HG03571 (cell line): ENCODE results near the gene KIF2C.
"Not testable (repeated sequence)": the region's sequence is repeated elsewhere in the genome, so short reads cannot be mapped to it uniquely, and the experiment has no call there.

Experiments used
- ATAC-seq: cut with Tn5 transposase; IDR thresholded peaks from one replicate; pipeline ENCODE4 v1.9.1; 2021; ENCODE audit not compliant: unreplicated experiment

KIF2C gene

DNA sequence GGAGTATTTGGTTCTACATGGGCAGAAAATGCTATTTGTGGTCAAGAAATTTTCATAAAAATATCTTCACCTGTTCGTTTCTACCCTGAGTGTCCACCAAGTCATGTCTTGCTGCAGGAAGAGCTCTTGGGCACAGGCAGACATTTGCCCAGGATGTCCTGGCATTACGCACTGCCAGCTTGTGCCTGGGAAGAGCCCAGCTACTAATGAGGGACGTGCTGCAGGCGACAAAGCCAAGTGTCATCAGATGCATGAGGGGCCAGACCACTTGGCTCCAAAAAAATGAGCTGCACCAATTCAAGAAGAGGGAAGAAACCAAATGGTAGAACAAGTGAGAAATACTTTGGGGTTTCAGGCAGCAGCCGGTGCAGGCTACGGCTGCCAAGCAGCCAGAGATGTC, 21.5 kb upstream of the KIF2C start:
- no peak for ATAC-seq

DNA sequence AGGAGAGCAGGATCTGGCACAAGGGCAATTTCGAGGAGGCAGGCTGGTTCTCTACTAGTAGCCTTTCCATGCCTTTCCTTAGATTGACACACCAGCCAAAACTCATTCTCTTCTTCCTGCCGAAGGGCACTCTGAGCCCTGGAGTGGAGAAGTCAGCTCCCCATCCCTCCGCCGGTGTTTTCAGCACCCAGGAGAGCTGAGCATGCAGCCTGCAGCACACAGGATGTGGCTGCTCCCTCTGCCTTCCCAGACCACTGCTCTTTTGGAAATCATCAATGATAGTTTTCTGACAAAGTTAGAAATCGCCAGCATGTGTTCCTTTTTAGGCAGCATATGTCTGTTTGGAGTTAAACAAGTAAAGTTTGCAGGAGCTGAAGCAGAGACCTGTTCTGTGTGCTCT, 20.3 kb upstream of the KIF2C start:
- ATAC-seq, result no peak

DNA sequence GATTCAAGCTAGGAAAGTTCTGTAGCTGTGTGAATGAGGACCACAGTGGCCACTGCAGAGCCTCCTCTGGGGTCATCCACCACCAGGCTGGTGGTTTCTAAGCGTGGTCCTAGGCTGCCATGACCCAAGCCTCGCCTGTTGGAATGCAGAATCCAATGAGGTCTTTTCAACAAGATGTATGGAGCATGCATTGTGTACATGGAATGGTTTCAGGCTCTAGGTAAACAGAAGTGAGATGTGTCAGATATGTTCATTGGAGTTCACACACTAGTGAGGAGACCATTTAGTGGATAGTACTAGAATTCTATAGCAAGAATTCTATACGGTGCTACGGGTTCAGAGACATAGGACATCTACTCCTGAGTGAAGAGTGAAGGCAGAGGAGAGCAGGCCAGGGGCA, 19.4 kb upstream of the KIF2C start:
- ATAC-seq, result no peak

DNA sequence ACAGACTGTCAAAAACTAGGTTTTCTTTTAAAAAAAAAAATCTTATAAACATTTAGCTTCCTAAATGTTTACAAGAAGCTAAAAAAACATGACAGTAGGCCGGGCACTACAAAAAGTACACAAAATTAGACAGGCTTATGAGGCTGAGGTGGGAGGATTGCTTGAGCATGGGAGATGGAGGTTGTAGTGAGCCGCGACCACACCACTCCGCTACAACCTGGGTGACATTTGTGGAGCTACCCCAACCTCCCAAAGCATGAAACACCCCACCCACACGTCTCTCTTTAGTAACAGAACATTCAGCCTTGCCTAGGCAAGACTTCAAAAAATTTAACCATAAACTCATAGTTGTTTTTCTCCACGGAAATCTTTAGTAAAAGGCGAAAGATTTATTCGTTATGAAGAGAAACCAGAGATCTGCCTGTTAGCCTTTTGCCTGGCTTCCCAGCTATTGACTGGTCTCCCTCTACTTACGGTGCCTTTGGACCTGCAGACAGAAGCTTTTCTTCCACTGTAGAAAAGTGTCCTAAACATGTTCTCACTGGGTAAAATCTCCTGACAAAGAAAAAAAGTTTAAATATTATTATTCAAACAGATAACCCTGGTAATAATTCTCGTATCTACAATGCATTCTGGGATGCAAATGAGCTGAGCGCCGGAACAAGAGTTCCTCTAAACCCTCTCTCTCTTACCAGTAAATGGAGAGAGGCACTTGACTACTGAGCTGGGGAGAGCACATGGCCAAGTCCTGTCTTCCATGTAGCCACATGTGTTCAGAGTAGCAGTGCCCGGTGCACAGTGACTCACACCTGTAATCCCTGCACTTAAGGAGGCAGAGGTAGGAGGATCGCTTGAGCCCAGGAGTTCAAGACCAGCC, 17.9 kb upstream of the KIF2C start:
- ATAC-seq, result peak; percentile 60

- no peak for ATAC-seq
These were observed 16.6 kb upstream of the KIF2C start for GRCh38 chr1:44723064-44723463.

- ATAC-seq, result no peak
These were observed 15.9 kb upstream of the KIF2C start for GRCh38 chr1:44723496-44724295.

GRCh38 chr1:44724296-44724954, 15.2 kb upstream of the KIF2C start:
- no peak for ATAC-seq

- no peak for ATAC-seq
These were observed 14.5 kb upstream of the KIF2C start for GRCh38 chr1:44724955-44725698.

GRCh38 chr1:44730741-44731512, 8.7 kb upstream of the KIF2C start, which contains the start of gene RNU5D-1:
Gene RNU5D-1, minus strand, starts transcription at chr1:44731170.
- peak; percentile 54 for ATAC-seq

DNA sequence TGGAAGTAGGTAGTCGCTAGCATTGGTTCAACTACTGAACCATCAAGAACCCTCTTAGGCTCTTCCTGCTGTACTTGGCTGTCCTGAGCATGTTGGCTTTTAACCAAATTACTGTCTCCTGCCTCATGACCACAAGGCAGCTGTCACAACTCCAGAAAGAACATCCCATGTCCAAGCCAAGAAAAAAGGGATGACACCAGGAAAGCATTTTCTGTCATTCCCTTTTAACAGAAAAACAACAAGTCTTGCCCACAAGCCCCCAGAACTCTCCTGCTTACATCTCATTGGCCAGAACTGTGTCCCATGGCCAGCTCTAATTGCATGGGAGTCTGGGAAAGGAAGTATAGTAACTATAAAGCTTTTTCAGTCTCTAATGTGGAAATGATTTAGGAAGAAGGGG, 6.3 kb upstream of the KIF2C start:
- no peak for ATAC-seq

GRCh38 chr1:44733784-44734183, 5.9 kb upstream of the KIF2C start:
- no peak for ATAC-seq

DNA sequence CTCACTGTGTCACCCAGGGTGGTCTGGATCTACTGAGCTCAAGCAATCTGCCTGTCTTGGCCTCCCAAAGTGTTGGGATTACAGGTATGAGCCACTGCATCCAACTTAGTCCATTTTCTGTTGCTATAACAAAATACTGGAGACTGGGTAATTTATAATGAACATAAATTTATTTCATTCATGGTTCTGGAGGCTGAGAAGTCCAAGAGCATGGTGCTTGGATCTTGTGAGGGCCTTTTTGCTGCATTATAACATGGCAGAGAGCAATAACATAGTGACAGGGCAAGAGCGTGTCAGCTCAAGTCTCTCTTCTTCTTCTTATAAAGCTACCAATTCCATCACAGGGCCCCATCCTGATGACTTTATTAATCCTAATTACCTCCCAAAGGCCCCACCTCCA, 3.6 kb upstream of the KIF2C start:
- ATAC-seq, result no peak

DNA sequence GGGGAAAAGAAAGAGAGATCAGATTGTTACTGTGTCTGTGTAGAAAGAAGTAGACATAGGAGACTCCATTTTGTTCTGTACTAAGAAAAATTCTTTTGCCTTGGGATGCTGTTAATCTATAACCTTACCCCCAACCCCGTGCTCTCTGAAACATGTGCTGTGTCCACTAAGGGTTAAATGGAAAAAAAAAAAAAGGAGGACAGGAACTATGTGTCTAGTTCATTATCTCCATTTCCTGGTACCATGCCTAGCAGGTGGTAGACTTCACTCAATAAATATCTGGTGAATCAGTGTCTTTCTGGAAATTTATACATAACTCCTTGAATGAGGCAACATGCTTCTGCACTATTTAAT, 707 bp upstream of the KIF2C start:
- not testable (repeated sequence) for ATAC-seq

DNA sequence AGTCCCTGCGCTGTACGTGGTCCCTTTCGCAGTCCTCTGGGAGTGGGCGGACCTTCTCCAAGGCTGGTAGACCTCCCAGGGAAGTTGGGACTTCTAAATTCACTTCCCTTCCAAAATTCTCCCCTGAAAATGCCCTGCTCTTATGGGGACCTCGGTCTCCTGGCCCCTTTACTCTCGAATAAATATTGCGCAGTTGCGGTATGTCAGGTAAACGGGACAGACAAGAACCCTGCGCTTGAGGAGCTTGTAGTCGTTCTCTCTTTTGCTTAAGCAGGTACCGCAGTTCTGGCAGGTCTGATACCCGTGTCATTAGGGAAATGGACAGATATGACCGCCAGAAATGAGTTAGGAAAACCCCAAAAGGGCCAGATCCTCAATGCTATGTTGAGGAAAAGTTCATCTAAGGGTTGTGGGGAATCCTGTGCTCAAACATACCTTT, 561 bp downstream of the KIF2C start:
- ATAC-seq, result no peak

DNA sequence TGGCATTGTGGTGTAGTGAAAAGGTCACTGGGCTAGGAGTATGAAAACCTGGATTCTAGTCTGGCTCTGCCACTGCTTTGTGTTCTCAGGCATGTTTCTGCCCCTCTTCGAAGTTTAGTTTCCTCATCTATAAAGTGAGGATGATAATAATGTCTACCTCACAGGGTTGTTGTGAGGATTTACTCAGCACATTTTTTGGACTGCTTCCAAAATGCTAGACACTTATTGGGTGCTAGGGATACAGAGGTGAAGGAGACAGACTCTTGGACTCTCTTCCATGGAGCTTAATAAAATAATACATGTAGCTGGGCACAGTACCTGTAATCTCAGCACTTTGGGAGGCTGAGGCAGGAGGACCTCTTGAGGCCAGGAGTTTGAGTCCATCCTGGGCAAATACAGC, 3.6 kb downstream of the KIF2C start:
- ATAC-seq, result no peak

GRCh38 chr1:44747878-44748277, 8.2 kb downstream of the KIF2C start:
- ATAC-seq, result no peak

DNA sequence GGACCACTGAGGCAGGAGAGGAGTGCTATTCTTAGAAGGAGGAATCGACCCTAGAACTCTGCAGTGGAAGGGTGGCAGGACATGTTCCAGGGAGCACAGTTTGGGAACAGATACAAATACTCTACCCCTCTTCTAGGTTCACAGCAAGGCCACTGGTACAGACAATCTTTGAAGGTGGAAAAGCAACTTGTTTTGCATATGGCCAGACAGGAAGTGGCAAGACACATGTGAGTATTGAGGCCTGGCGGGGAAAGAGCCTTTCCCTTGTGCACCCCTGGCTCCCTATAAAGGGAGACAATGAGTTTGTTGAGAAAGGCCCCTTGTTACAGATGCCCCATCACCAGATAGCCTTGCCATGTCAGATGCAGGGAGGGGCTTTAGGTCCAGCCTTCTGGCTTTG, 17.8 kb downstream of the KIF2C start:
- ATAC-seq, result no peak

- ATAC-seq, result no peak
These were observed 19.4 kb downstream of the KIF2C start for GRCh38 chr1:44759077-44759476.

GRCh38 chr1:44760876-44761275, 21.2 kb downstream of the KIF2C start:
- ATAC-seq, result no peak

DNA sequence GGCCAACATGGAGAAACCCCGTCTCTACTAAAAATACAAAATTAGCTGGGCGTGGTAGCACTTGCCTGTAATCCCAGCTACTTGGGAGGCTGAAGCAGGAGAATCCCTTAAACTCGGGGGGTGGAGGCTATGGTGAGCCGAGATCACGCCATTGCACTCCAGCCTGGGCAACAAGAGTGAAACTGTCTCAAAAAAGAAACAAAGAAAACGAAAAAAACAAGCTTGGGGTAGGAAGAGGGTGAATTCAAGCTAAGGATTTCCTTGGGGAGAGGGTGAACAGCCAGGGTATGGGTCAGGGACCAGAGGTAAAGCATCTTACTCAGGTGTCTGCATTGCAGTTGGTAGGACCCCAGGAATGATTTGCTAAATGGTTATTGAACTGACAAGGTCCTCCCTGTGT, 26.8 kb downstream of the KIF2C start:
- ATAC-seq, result not testable (repeated sequence)
